Neuronal stem cell (in vitro differentiated cells): ENCODE results near the gene LHX1.

Source experiments
- DNase-seq: peaks from one replicate; pipeline ENCODE4 v3.0.0-alpha.2; 2013; ENCODE audit warnings: low spot score
- H2AFZ ChIP-seq: one replicate; pipeline ENCODE4 v1.6.1; 2013; ENCODE audit warnings: mild to moderate bottlenecking, low read length, inconsistent platforms
- H2AK5ac ChIP-seq: 2 replicates; pipeline ENCODE4 v1.6.1; 2013; ENCODE audit warnings: low read depth, mild to moderate bottlenecking, inconsistent platforms, low read length, moderate library complexity, mixed read lengths
- H2BK120ac ChIP-seq: 2 replicates; pipeline ENCODE4 v1.6.1; 2013; ENCODE audit warnings: low read depth, mild to moderate bottlenecking, inconsistent platforms, low read length, moderate library complexity, mixed read lengths
- H2BK12ac ChIP-seq: one replicate; pipeline ENCODE4 v1.6.1; 2013; ENCODE audit warnings: low read length, inconsistent platforms
- H2BK15ac ChIP-seq: 2 replicates; pipeline ENCODE4 v1.6.1; 2013; ENCODE audit warnings: mild to moderate bottlenecking, low read length, inconsistent platforms, mixed read lengths
- H2BK5ac ChIP-seq: one replicate; pipeline ENCODE4 v1.6.1; 2013; ENCODE audit warnings: inconsistent platforms, mild to moderate bottlenecking, low read length, moderate library complexity
- H3K14ac ChIP-seq: one replicate; pipeline ENCODE4 v1.6.1; 2013; ENCODE audit warnings: low read length, inconsistent platforms
- H3K18ac ChIP-seq: 2 replicates; pipeline ENCODE4 v1.6.1; 2013; ENCODE audit warnings: low read length, inconsistent platforms
- H3K23ac ChIP-seq: 2 replicates; pipeline ENCODE4 v1.6.1; 2013; ENCODE audit warnings: low read depth, mild to moderate bottlenecking, mixed read lengths, low read length, inconsistent platforms; ENCODE audit not compliant: poor library complexity
- H3K27ac ChIP-seq: replicated peaks from 3 replicates; pipeline ENCODE4 v1.5.1; 2013; ENCODE audit warnings: low read length, inconsistent platforms
- H3K27me3 ChIP-seq, 3 experiments: 2 replicates each; pipeline ENCODE4 v1.6.1; 2013; ENCODE audit warnings: low read length in 3 of 3, mild to moderate bottlenecking in 2 of 3, inconsistent platforms in 1 of 3, low read depth in 1 of 3, mixed read lengths in 1 of 3, moderate library complexity in 1 of 3; ENCODE audit not compliant: control insufficient read depth in 3 of 3, insufficient read depth in 3 of 3
- H3K36me3 ChIP-seq, 2 donors: replicated peaks in 1 of 2; 2 replicates each; pipeline ENCODE4 v1.6.1; 2013; ENCODE audit warnings: low read length in 2 of 2; ENCODE audit not compliant: control insufficient read depth in 2 of 2, insufficient read depth in 2 of 2
- H3K4ac ChIP-seq: 2 replicates; pipeline ENCODE4 v1.6.1; 2013; ENCODE audit warnings: inconsistent platforms, mild to moderate bottlenecking, low read length, moderate library complexity
- H3K4me1 ChIP-seq, 2 donors: 1 replicate in 1 of 2; 2 replicates in 1 of 2; pipeline ENCODE4 v1.6.1; 2013; ENCODE audit warnings: low read length in 2 of 2, low read depth in 1 of 2; ENCODE audit not compliant: control insufficient read depth in 2 of 2, insufficient read depth in 1 of 2
- H3K4me2 ChIP-seq: one replicate; pipeline ENCODE4 v1.6.1; 2013; ENCODE audit warnings: mild to moderate bottlenecking, low read length, inconsistent platforms; ENCODE audit not compliant: insufficient read depth, poor library complexity, severe bottlenecking
- H3K4me3 ChIP-seq, 2 donors: 2 replicates each; pipeline ENCODE4 v1.5.1; 2013; ENCODE audit warnings: low read length in 2 of 2, mild to moderate bottlenecking in 2 of 2, inconsistent platforms in 1 of 2, moderate library complexity in 1 of 2
- H3K79me1 ChIP-seq: one replicate; pipeline ENCODE4 v1.6.1; 2013; ENCODE audit warnings: low read depth, mild to moderate bottlenecking, inconsistent platforms, low read length, moderate library complexity
- H3K9ac ChIP-seq: one replicate; pipeline ENCODE4 v1.6.1; 2013; ENCODE audit warnings: mild to moderate bottlenecking, low read depth, low read length, inconsistent platforms; ENCODE audit not compliant: poor library complexity
- H3K9me3 ChIP-seq, 2 donors: replicated peaks in 1 of 2; 2 replicates each; pipeline versions ENCODE3 to v1.6.1; 2013; ENCODE audit warnings: low read length in 2 of 2, mild to moderate bottlenecking in 2 of 2, inconsistent platforms in 1 of 2, low read depth in 1 of 2, mixed read lengths in 1 of 2, moderate library complexity in 1 of 2; ENCODE audit not compliant: control insufficient read depth in 2 of 2, insufficient read depth in 1 of 2
- H4K8ac ChIP-seq: one replicate; pipeline ENCODE4 v1.6.1; 2013; ENCODE audit warnings: low read depth, mild to moderate bottlenecking, inconsistent platforms, low read length, moderate library complexity
- H4K91ac ChIP-seq: one replicate; pipeline ENCODE4 v1.6.1; 2013; ENCODE audit warnings: low read length, low read depth, mild to moderate bottlenecking, inconsistent platforms; ENCODE audit not compliant: poor library complexity
- whole genome bisulfite sequencing, 2 donors: extraction: QIAGEN DNeasy Blood & Tissue Kit; methylation state at CpG; one replicate each; pipeline ENCODE4 v1.1.7; 2013; ENCODE audit warnings: missing lambda C conversion rate in 2 of 2, mixed read lengths in 1 of 2; ENCODE audit not compliant: insufficient read length in 2 of 2, insufficient replicate concordance in 1 of 2; ENCODE audit errors: extremely low coverage in 2 of 2; 5-methylcytosine and 5-hydroxymethylcytosine counted together

The LHX1 gene

DNA sequence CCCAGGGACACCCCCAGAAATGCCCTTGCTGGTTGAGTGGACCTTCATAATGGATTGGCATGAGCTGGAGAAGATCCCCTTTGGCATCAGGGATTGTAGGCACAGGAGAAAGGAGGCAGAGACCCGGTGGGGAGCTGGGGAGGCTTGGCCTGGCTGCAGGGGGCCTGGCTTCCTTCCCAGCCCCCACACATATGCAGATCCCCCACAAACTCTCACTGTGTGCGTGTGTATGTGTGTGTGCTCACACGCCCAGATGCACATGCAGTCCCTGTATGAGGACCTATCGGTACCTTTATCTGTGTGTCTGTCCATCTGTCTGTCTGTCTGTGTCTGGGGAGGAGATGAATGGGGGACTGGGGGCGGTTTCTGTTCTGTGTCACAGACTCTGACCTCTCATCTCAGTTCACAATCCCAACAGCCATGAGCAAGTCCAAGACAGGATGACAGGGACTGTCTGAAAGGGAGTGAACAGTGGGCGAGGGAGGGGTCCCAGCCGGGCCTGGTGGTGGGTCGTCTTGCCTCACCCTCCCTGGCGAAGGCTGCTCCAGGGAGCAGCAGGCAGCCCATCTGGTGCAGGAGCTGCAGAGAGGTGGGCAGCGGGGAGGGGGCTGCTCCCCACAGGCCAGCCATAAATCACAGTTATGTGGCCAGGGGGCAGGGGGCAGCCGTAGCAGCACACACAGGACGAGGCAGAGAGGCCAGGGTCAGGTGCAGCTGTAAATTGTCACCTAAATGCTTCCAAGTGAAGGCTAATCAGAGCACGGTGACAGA lies 46.7 kb upstream of the LHX1 start:
- H3K4me1 ChIP-seq: peaks cover 4 to 9% of the 10 kb centered on the region in 2 donors
- no peaks in the 10 kb centered on the region for H3K79me1 ChIP-seq
- peaks cover 0 to 55% (median 0%) of the 10 kb centered on the region in 3 experiments for H3K27me3 ChIP-seq
- H3K9me3 ChIP-seq: no peaks in the 10 kb centered on the region
- no peak overlapping the region for H3K4me3 ChIP-seq
- no peaks in the 10 kb centered on the region for H3K36me3 ChIP-seq
- no CpG with 5 or more reads among the region's 13 CpGs for WGBS, 2 donors
- no peak overlapping the region for H3K4ac ChIP-seq
- no peak overlapping the region for H2BK120ac ChIP-seq
- H3K27ac ChIP-seq: no peak overlapping the region
- no peak overlapping the region for H4K8ac ChIP-seq
- no peak overlapping the region for H3K14ac ChIP-seq
- no peak for DNase-seq
- no peak overlapping the region for H2AK5ac ChIP-seq
- H3K23ac ChIP-seq: peak overlapping the region; percentile 92
- H2BK5ac ChIP-seq: peak overlapping the region; percentile 60
- no peak overlapping the region for H2BK15ac ChIP-seq
- H3K9ac ChIP-seq: no peak overlapping the region
- no peak overlapping the region for H2BK12ac ChIP-seq
- no peak overlapping the region for H2AFZ ChIP-seq
- no peak overlapping the region for H4K91ac ChIP-seq
- peak overlapping the region; percentile 63 for H3K18ac ChIP-seq
- no peak overlapping the region for H3K4me2 ChIP-seq

DNA sequence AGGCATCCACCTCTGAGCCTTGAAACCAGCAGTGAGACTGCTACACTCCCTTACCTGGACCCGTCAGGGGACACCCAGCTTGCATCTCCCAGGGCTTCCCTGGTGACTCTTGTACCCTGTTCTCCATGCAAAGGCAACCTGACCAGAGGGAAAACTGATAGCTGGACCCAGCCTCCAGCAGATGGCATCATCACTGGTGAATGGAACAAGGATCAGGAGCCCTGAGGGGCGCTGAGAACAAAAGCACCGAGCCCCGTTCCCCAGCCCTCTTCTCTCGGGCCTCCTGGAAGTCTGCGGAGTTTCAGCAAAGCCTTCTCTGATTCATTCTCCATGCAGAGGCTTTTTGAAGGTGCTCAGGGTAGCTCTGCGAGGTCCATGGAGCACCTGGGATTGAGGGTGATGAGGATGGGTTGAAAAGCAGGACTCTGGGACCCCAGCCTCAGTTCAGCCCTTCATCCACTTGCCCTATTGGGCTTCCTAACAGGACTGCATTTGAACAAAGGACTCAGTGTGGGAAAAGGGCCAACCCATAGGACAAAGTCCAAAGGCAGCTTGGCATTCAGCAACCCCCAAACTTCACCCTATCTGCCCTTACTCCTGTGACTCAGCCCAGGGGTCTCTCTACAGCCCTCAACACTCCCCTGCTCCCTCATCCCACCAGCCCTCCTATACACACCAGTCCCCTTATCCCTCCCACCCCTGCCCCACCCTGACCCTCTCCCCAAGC lies 45.0 kb upstream of the LHX1 start:
- no peaks in the 10 kb centered on the region for H3K9me3 ChIP-seq
- H3K36me3 ChIP-seq: no peaks in the 10 kb centered on the region
- no peaks in the 10 kb centered on the region for H3K79me1 ChIP-seq
- no peak overlapping the region for H2BK15ac ChIP-seq
- H3K4ac ChIP-seq: no peak overlapping the region
- H3K27ac ChIP-seq: no peak overlapping the region
- no peak overlapping the region for H4K8ac ChIP-seq
- no peak overlapping the region for H2AFZ ChIP-seq
- H2BK120ac ChIP-seq: no peak overlapping the region
- H3K23ac ChIP-seq: no peak overlapping the region
- no peak overlapping the region for H3K18ac ChIP-seq
- no peak overlapping the region for H4K91ac ChIP-seq
- H3K4me3 ChIP-seq: no peak overlapping the region
- WGBS, 2 donors: no CpG with 5 or more reads among the region's 7 CpGs
- H2AK5ac ChIP-seq: no peak overlapping the region
- H2BK5ac ChIP-seq: no peak overlapping the region
- no peak for DNase-seq
- no peak overlapping the region for H3K4me2 ChIP-seq
- no peak overlapping the region for H3K9ac ChIP-seq
- H3K27me3 ChIP-seq: peaks cover 0 to 48% (median 0%) of the 10 kb centered on the region in 3 experiments
- peaks cover 4 to 9% of the 10 kb centered on the region in 2 donors for H3K4me1 ChIP-seq
- no peak overlapping the region for H2BK12ac ChIP-seq
- no peak overlapping the region for H3K14ac ChIP-seq

DNA sequence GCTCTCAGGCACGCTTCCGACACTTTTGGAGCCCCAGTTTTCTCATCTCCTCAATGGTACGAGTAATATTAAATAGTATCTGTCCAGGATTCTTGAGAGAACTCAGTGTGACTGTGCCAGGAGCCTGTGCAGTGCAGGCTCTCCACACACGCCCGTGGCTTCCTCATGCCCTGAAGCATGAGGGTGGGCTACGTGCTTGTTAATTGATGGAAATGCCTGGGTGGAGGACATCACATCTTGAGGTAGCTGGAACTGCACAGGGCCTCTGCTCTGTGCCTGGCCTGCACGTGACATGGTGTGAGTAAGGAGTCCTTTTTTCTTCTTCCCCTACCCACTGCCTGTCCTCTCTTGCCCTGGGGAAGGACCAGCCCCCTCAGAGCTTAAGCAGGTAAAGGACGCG lies 43.1 kb upstream of the LHX1 start:
- DNase-seq: no peak
- Histone ChIP-seq H3K27me3 (peaks cover 0 to 30% (median 0%) of the 10 kb centered on the region in 3 experiments), H2BK120ac (no peak overlapping the region), H3K9me3 (no peaks in the 10 kb centered on the region), H3K4me2 (no peak overlapping the region), H3K36me3 (no peaks in the 10 kb centered on the region), H3K14ac (no peak overlapping the region), H2AFZ (no peak overlapping the region), H2BK12ac (no peak overlapping the region), H2AK5ac (peak overlapping the region; percentile 9), H3K79me1 (no peaks in the 10 kb centered on the region), H4K8ac (no peak overlapping the region), H3K27ac (no peak overlapping the region), H3K9ac (no peak overlapping the region), H3K4ac (no peak overlapping the region), H3K23ac (no peak overlapping the region), H4K91ac (no peak overlapping the region), H2BK5ac (no peak overlapping the region), H3K4me3 (no peak overlapping the region), H3K4me1 (peaks cover 4 to 5% of the 10 kb centered on the region in 2 donors), H3K18ac (peak overlapping the region; percentile 61), H2BK15ac (no peak overlapping the region)
- no CpG with 5 or more reads among the region's 9 CpGs for WGBS, 2 donors

DNA sequence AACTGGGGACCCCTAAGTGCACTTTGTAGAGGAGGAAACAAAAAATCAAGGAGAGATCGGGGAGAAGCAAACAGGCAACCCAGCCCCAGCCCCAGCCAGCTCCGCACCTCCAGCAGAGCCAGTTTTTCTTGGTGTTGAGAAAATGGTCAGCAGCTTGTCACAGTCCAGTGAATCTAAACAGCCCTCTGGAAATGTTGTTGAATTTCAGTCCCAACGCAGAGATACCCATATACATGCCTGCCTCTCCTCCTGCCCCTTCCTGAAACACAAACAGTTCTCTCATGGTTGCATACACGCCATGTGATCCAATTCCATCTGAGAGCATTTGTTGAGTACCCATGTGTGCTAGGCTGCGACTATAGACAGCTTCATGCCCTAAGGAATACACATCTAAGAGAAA lies 42.4 kb upstream of the LHX1 start:
- Histone ChIP-seq H3K79me1 (no peaks in the 10 kb centered on the region), H2BK15ac (no peak overlapping the region), H3K4ac (no peak overlapping the region), H3K4me1 (peaks cover 10 to 12% of the 10 kb centered on the region in 2 donors), H3K14ac (no peak overlapping the region), H2BK12ac (no peak overlapping the region), H2BK120ac (no peak overlapping the region), H3K18ac (no peak overlapping the region), H2BK5ac (no peak overlapping the region), H3K4me3 (no peak overlapping the region), H3K9me3 (no peaks in the 10 kb centered on the region), H3K36me3 (no peaks in the 10 kb centered on the region), H3K27ac (no peak overlapping the region), H3K9ac (no peak overlapping the region), H3K4me2 (no peak overlapping the region), H3K23ac (no peak overlapping the region), H2AFZ (no peak overlapping the region), H3K27me3 (peaks cover 0 to 28% (median 0%) of the 10 kb centered on the region in 3 experiments), H4K91ac (no peak overlapping the region), H4K8ac (no peak overlapping the region), H2AK5ac (no peak overlapping the region)
- no CpG with 5 or more reads among the region's 5 CpGs for WGBS, 2 donors
- no peak for DNase-seq
